Left kidney (tissue), 2 donors: ENCODE measurements around the gene BMF. TPM values are rescaled to one million over a fixed set of nuclear protein-coding genes. Genes with fewer than 3 reads are reported as not detected.
A peak's percentile ranks its signal among the peaks of the same experiment; 100 is the strongest.

Experiments
- DNase-seq: peaks from one replicate; pipeline ENCODE4 v3.0.0-alpha.2; 2013
- polyA plus RNA-seq: library from polyadenylated mRNA; unstranded; fragments of 120-200 nt; gene quantifications from one replicate; pipeline ENCODE4 v1.2.1, GENCODE V29; 2013; ENCODE audit not compliant: insufficient read length

The BMF gene
- polyA plus RNA-seq, 1 donor: 45.3 TPM

- DNase-seq: no peak
Observed at GRCh38 chr15:40067921-40068624, 40.6 kb downstream of the BMF start.

- no peak for DNase-seq
Observed at GRCh38 chr15:40066589-40066988, 42.1 kb downstream of the BMF start.

GRCh38 chr15:40065166-40065565 is 43.5 kb downstream of the BMF start:
- DNase-seq: no peak

- no peak for DNase-seq
Observed at GRCh38 chr15:40064231-40064894, 44.3 kb downstream of the BMF start.

GRCh38 chr15:40063563-40064011 is 45.1 kb downstream of the BMF start:
- no peak for DNase-seq

GRCh38 chr15:40062816-40063562 is 45.7 kb downstream of the BMF start:
- no peak for DNase-seq

GRCh38 chr15:40061212-40061901 is 47.3 kb downstream of the BMF start:
- no peak for DNase-seq

GRCh38 chr15:40060236-40060961 is 48.3 kb downstream of the BMF start:
- DNase-seq: peak; percentile 71

GRCh38 chr15:40059821-40060220 is 48.9 kb downstream of the BMF start:
- no peak for DNase-seq

GRCh38 chr15:40058476-40059140 is 50.1 kb downstream of the BMF start:
- no peak for DNase-seq

- no peak for DNase-seq
Observed at GRCh38 chr15:40055576-40056293, 52.9 kb downstream of the BMF start.

- peak; percentile 53 for DNase-seq
Observed at GRCh38 chr15:40054855-40055575, 53.7 kb downstream of the BMF start.

- DNase-seq: no peak
Observed at GRCh38 chr15:40054605-40054854, 54.1 kb downstream of the BMF start.

GRCh38 chr15:40053831-40054604 is 54.7 kb downstream of the BMF start:
- no peak for DNase-seq

GRCh38 chr15:40053079-40053830 is 55.4 kb downstream of the BMF start:
- DNase-seq: no peak

GRCh38 chr15:40052604-40053003 is 56.1 kb downstream of the BMF start:
- no peak for DNase-seq

GRCh38 chr15:40051616-40052415 is 56.9 kb downstream of the BMF start:
- no peak for DNase-seq
